Sigmoid colon (tissue), 7 donors: ENCODE measurements around the gene NUMBL. TPM values are rescaled to one million over a fixed set of nuclear protein-coding genes. Genes with fewer than 3 reads are reported as not detected.
A peak's percentile ranks its signal among the peaks of the same experiment; 100 is the strongest.

Source experiments
- DNase-seq: peaks from one replicate; pipeline ENCODE4 v3.0.0-alpha.2; 2019
- H3K27ac ChIP-seq, 4 donors: fragments of 200-600 bp; sonication (generic); one replicate each; pipeline ENCODE4 v1.5.1; 2016 to 2019; ENCODE audit warnings: mild to moderate bottlenecking in 1 of 4
- H3K27me3 ChIP-seq, 3 donors: fragments of 200-600 bp; sonication (generic); one replicate each; pipeline ENCODE4 v1.5.1; 2019; ENCODE audit warnings: mild to moderate bottlenecking in 1 of 3
- H3K36me3 ChIP-seq, 4 donors: fragments of 200-600 bp; sonication (generic); one replicate each; pipeline ENCODE4 v1.5.1; 2016 to 2019
- H3K4me1 ChIP-seq, 4 donors: fragments of 200-600 bp; sonication (generic); one replicate each; pipeline ENCODE4 v1.5.1; 2017 to 2019
- H3K4me3 ChIP-seq, 4 donors: fragments of 200-600 bp; sonication (generic); one replicate each; pipeline ENCODE4 v1.5.1; 2017 to 2019; ENCODE audit warnings: mild to moderate bottlenecking in 2 of 4, moderate library complexity in 1 of 4
- H3K9me3 ChIP-seq, 4 donors: fragments of 200-600 bp in 3 of 4; sonication (generic) in 3 of 4; one replicate each; pipeline versions ENCODE4 v1.5.1 to v1.6.1; 2013 to 2019
- EP300 ChIP-seq, 4 donors: sonication (generic); formaldehyde crosslinking; IDR thresholded peaks; one replicate each; pipeline ENCODE4 v1.6.1; 2017; ENCODE audit warnings: antibody characterized with exemption in 4 of 4
- POLR2A ChIP-seq, 2 donors: fragments of 450-650 bp; IDR thresholded peaks; one replicate each; pipeline ENCODE4 v1.6.1; 2016; ENCODE audit warnings: antibody characterized with exemption in 2 of 2, mild to moderate bottlenecking in 2 of 2, moderate library complexity in 2 of 2
- POLR2AphosphoS5 ChIP-seq, 4 donors: sonication (generic); formaldehyde crosslinking; IDR thresholded peaks; one replicate each; pipeline ENCODE4 v1.6.1; 2017; ENCODE audit warnings: antibody characterized with exemption in 4 of 4
- WGBS, 2 donors: extraction: QIAGEN DNeasy Blood & Tissue Kit; methylation state at CpG; one replicate each; pipeline ENCODE4 v1.1.7; 2013; 5-methylcytosine and 5-hydroxymethylcytosine counted together
- intact Hi-C: fragments of 100-400 bp; cut with DNase I; formaldehyde crosslinking; loops from one replicate; pipeline ENCODE4 v1.15.1; 2023
- polyA plus RNA-seq, 3 donors: library from polyadenylated mRNA; stranded (reverse); fragments of 200-250 nt; gene quantifications; one replicate each; pipeline ENCODE4 v1.2.3, GENCODE V29; 2013
- total RNA-seq, 4 donors: library from RNA; depleted of rRNA; stranded (reverse); fragments of >200 nt; gene quantifications; one replicate each; pipeline ENCODE4 v1.1.0, GENCODE V29; 2016
- TF ChIP-seq, protein P1 (sequence below), 4 experiments: fragments of 450-650 bp in 3 of 4; fragments of 200-600 bp in 1 of 4; IDR thresholded peaks; one replicate each; pipeline ENCODE4 v1.5.1; 2016 to 2019; ENCODE audit warnings: antibody characterized with exemption in 4 of 4, mild to moderate bottlenecking in 3 of 4, moderate library complexity in 2 of 4
- donor health status: healthy with polysubstance abuse.
- donor health status: Bipolar disorder and iron deficiency.
- donor health status: healthy.

Gene NUMBL
- total and polyA plus RNA-seq, 7 donors = 3.0 to 38.2 (median 21.9) TPM

DNA sequence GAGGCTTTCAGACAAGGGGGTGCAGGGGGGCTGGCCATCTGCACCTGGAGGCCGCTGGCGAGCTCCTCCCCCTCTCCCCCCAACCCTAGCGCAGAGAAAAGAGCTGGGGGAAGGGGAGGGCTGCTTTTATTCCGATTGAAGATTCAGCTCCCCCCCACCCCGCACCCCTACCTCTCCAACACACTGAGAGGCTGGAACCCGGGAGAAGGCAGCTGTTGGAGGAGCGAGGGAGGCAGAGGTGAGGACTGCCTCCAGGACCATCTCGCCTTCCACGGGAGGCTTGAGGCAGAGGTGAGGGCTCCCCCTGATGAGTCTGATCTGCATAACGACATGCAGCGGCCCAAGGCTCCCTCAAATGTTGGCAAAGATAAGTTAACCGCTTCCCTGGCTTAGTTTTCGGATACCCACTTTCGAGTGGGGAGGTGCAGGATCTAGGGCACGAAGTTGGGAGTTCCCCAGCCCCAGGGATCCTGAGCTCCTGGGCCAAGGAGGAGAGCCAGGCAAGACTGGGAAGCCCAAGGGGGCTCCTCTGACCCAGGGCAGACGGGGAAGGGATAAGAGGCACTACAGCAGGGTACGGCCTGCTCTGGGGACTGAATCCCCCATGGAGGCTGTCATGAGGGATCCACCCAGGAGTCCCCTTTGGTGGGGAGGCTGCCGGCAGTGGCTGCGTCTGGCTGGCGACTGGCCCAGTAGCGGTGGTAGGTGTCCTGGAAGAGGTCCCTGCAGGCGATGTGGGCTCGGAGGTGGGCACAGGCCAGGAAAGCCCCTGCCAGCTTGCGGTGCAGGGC is 1.2 kb upstream of the NUMBL start:
- WGBS, 2 donors = 71 to 83% methylated on average over 24 of the region's 24 CpGs
- Histone ChIP-seq H3K36me3 (peaks cover 5 to 46% (median 18%) of the 10 kb centered on the region in 4 donors), H3K4me3 (peak overlapping the region in 3 of 4 donors; percentile 75 to 90 (median 80))

DNA sequence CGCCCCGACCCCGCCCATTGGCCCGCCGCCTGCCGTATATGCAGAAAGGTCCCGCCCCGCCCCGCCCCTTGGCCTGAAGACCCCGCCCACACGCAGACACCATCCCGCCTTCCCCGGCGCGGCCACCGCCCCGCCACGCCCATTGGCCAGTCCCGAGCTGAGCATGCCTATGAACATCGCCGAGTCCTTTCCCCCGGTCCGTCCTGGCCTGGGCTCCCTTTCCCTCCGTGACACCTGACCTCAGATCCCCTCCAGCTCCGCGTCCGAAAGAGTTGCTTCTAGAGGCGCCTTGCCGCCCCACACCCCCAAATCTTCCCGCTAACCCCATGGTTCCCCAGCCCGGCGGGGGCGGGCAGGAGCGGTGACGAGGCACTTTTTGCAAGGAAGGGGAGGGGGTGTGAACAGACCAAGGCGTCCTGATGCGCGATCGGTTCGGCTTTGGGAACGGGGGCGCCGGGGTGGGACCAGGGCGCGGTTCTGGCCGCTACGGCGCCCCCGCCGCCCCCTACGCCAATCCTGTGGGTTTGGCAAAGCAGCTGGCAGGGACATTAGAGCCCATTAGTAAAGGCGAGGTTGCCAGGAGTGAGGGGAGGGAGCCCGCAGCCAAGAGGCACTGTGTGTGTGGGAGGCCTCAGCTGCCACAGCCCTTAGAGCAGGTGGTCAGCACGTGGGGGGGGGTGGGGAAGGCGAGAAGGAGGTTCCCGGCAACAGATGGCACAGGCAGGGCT is 406 bp upstream of the NUMBL start:
- no peaks in the 10 kb centered on the region for H3K27me3 ChIP-seq
- H3K4me1 ChIP-seq = peaks cover 0 to 43% (median 36%) of the 10 kb centered on the region in 4 donors
- peak overlapping the region; percentile 91 to 95 (median 94) for H3K27ac ChIP-seq
- H3K9me3 ChIP-seq = no peaks in the 10 kb centered on the region
- peak overlapping the region; percentile 46 to 90 (median 78) for H3K4me3 ChIP-seq
- intact Hi-C loops = loop anchor here (1.0 kb wide), 1 partner anchor 23 kb away; no protein-coding TSS in a partner anchor
- DNase-seq = peak; percentile 98
- TF ChIP-seq POLR2A (IDR thresholded peaks at IDR 0.05) (peak; percentile 12 to 19), POLR2AphosphoS5 (IDR thresholded peaks at IDR 0.05) (peak; percentile 65 to 80 (median 74)), EP300 (IDR thresholded peaks at IDR 0.05) (peak in 2 of 4 donors; percentile 8 to 63)
- TF ChIP-seq, protein P1, sequence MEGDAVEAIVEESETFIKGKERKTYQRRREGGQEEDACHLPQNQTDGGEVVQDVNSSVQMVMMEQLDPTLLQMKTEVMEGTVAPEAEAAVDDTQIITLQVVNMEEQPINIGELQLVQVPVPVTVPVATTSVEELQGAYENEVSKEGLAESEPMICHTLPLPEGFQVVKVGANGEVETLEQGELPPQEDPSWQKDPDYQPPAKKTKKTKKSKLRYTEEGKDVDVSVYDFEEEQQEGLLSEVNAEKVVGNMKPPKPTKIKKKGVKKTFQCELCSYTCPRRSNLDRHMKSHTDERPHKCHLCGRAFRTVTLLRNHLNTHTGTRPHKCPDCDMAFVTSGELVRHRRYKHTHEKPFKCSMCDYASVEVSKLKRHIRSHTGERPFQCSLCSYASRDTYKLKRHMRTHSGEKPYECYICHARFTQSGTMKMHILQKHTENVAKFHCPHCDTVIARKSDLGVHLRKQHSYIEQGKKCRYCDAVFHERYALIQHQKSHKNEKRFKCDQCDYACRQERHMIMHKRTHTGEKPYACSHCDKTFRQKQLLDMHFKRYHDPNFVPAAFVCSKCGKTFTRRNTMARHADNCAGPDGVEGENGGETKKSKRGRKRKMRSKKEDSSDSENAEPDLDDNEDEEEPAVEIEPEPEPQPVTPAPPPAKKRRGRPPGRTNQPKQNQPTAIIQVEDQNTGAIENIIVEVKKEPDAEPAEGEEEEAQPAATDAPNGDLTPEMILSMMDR (IDR thresholded peaks at IDR 0.05) = no peak
- peaks cover 5 to 47% (median 15%) of the 10 kb centered on the region in 4 donors for H3K36me3 ChIP-seq
- 2% methylated on average over 56 of the region's 56 CpGs for WGBS, 2 donors

More for the DNA sequence above, 1.2 kb upstream of the NUMBL start:
- no peak for TF ChIP-seq POLR2AphosphoS5 (IDR thresholded peaks at IDR 0.05)
- no peak for TF ChIP-seq EP300 (IDR thresholded peaks at IDR 0.05)
- TF ChIP-seq, protein P1 (IDR thresholded peaks at IDR 0.05) = no peak
- TF ChIP-seq POLR2A (IDR thresholded peaks at IDR 0.05) = no peak
- H3K9me3 ChIP-seq = no peaks in the 10 kb centered on the region
- DNase-seq = no peak
- intact Hi-C loops = no loop called here
- peak overlapping the region; percentile 91 to 95 (median 94) for H3K27ac ChIP-seq
- H3K4me1 ChIP-seq = peaks cover 0 to 43% (median 36%) of the 10 kb centered on the region in 4 donors
- no peaks in the 10 kb centered on the region for H3K27me3 ChIP-seq

DNA sequence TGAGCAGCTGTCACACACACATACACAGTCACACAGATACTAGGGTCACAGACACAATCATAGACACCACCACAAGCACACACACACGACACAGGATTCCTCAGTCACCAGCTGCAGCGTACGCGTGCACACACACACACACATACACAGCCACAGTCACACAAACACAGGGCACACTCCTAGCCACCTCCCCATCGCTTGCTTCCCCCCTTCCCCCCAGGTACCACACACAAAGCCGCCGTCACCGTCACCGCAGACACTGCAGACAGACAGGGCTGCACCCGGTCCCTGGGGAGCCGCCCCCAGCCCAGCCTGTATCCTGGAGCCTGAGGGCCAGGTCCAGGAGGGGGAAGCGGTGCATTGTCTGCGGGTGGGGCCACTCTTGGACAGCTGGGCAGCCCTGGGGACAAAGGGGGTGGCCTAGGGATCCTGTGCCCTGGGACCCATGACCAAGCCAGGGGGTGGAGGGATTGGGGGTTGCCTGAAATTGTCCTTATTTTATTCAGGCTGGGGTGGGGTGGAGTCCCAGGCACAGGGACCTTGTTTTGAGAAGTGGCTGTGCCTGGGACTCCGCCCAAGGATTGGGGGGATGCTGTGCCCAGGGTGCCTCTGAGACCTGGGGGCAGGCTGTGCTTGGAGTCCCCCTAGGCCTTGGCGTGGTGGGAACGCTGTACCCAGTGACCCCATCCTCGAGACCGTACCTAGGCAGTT is 957 bp downstream of the NUMBL start:
- Histone ChIP-seq H3K4me3 (peak overlapping the region; percentile 46 to 90 (median 78)), H3K27me3 (no peaks in the 10 kb centered on the region), H3K9me3 (no peaks in the 10 kb centered on the region), H3K27ac (peak overlapping the region; percentile 91 to 95 (median 94)), H3K36me3 (peaks cover 0 to 47% (median 15%) of the 10 kb centered on the region in 4 donors), H3K4me1 (peaks cover 0 to 43% (median 36%) of the 10 kb centered on the region in 4 donors)
- WGBS, 2 donors = 62 to 76% methylated on average over 18 of the region's 18 CpGs
- intact Hi-C loops = loop anchor here (1.0 kb wide), 1 partner anchor 25 kb away; no protein-coding TSS in a partner anchor
- no peak for DNase-seq
- no peak for TF ChIP-seq POLR2A (IDR thresholded peaks at IDR 0.05)
- TF ChIP-seq POLR2AphosphoS5 (IDR thresholded peaks at IDR 0.05) = no peak
- TF ChIP-seq, protein P1 (IDR thresholded peaks at IDR 0.05) = no peak
- no peak for TF ChIP-seq EP300 (IDR thresholded peaks at IDR 0.05)

DNA sequence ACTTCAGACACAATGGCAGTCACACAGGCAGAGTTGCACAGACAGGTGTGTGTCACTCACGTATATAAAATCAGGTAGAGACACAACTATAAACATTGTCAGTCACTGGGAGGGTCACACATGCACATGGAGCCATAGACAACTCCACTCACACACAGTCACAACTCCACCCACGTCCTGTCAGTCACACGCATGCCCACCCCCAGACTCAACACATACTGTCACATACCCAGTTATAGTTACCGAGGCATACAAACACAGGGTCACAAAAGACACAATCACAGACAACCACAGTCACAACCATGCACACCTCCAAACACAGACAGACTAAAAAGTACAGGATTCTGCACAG is 1.5 kb downstream of the NUMBL start:
- Histone ChIP-seq H3K4me1 (peaks cover 0 to 43% (median 36%) of the 10 kb centered on the region in 4 donors), H3K9me3 (no peaks in the 10 kb centered on the region), H3K4me3 (peak overlapping the region; percentile 46 to 90 (median 78)), H3K27me3 (no peaks in the 10 kb centered on the region), H3K36me3 (peaks cover 0 to 47% (median 12%) of the 10 kb centered on the region in 4 donors), H3K27ac (peak overlapping the region; percentile 91 to 95 (median 94))
- WGBS, 2 donors = 76 to 78% methylated on average over 4 of the region's 4 CpGs
- TF ChIP-seq POLR2A (IDR thresholded peaks at IDR 0.05) (no peak), POLR2AphosphoS5 (IDR thresholded peaks at IDR 0.05) (no peak), EP300 (IDR thresholded peaks at IDR 0.05) (no peak)
- TF ChIP-seq, protein P1 (IDR thresholded peaks at IDR 0.05) = no peak
- DNase-seq = no peak
- intact Hi-C loops = no loop called here
